GM12878 (cell line): Measurements from ENCODE around the gene IQSEC2. TPM values are rescaled to one million over a fixed set of nuclear protein-coding genes. Genes with fewer than 3 reads are reported as not detected.

Experiments used
- ATAC-seq: fragments of 200-7000 bp; cut with Tn5 transposase; 3 replicates; pipeline ENCODE4 v1.9.1; 2020; ENCODE audit warnings: mild to moderate bottlenecking, moderate library complexity
- BruUV-seq: library from RNA; stranded (reverse); fragments of 400-500 nt; replicated peaks from 2 replicates; lab custom pipeline; 2021; lab: Mats Ljungman, UMichigan
- CTCF ChIA-PET: fragments of 300-600 bp; sonication (Branson Sonifier 250); formaldehyde crosslinking; extraction: SDS; loops from one replicate; lab custom pipeline; 2021; ENCODE audit warnings: inconsistent platforms; lab: Yijun Ruan, JAX
- POLR2A ChIA-PET: fragments of 350-600 bp; formaldehyde crosslinking; extraction: SDS; loops from one replicate; lab custom pipeline; 2021; ENCODE audit warnings: inconsistent platforms; lab: Charles Lee
- RAD21 ChIA-PET: fragments of 300-600 bp; sonication (Branson Sonifier 250); formaldehyde crosslinking; loops from one replicate; lab custom pipeline; 2023; ENCODE audit warnings: antibody characterized with exemption; ENCODE audit not compliant: unreplicated experiment; lab: Charles Lee
- SMC1A ChIA-PET: fragments of 300-600 bp; sonication (Branson Sonifier 250); formaldehyde crosslinking; loops from one replicate; lab custom pipeline; 2023; ENCODE audit not compliant: unreplicated experiment, uncharacterized antibody; lab: Charles Lee
- DNase-seq: peaks from one replicate; pipeline ENCODE4 v3.0.0-alpha.2; 2011; ENCODE audit warnings: low read depth, low spot score
- FAIRE-seq: peaks from 3 replicates; lab custom pipeline; 2011; peaks lifted over from hg19 to GRCh38; lab: Jason Lieb, UNC
- H2AFZ ChIP-seq: 2 replicates; pipeline ENCODE4 v1.6.0; 2011; ENCODE audit warnings: low read depth, low read length, control low read depth; ENCODE audit not compliant: control insufficient read depth
- H3K27ac ChIP-seq: 2 replicates; pipeline ENCODE4 v1.5.1; 2011; ENCODE audit warnings: control low read depth; ENCODE audit not compliant: control insufficient read depth, insufficient read depth
- H3K27me3 ChIP-seq, 2 experiments: replicated peaks in 1 of 2; 2 replicates each; pipeline versions ENCODE4 v1.6.0 to v1.6.1; 2011; ENCODE audit warnings: low read length in 1 of 2; ENCODE audit not compliant: control insufficient read depth in 2 of 2, insufficient read depth in 2 of 2
- H3K36me3 ChIP-seq, 2 experiments: 2 replicates each; pipeline ENCODE4 v1.5.1; 2011; ENCODE audit warnings: low read length in 1 of 2; ENCODE audit not compliant: control insufficient read depth in 2 of 2, insufficient read depth in 2 of 2
- H3K4me1 ChIP-seq: 2 replicates; pipeline ENCODE4 v1.6.1; 2011; ENCODE audit warnings: mild to moderate bottlenecking, low read length, moderate library complexity, mixed read lengths; ENCODE audit not compliant: control insufficient read depth, insufficient read depth
- H3K4me2 ChIP-seq: 2 replicates; pipeline ENCODE4 v1.6.0; 2011; ENCODE audit warnings: control low read depth; ENCODE audit not compliant: control insufficient read depth, insufficient read depth
- H3K4me3 ChIP-seq: fragments of 200-600 bp; sonication (generic); 2 replicates; pipeline ENCODE4 v1.5.1; 2016
- H3K79me2 ChIP-seq: 2 replicates; pipeline ENCODE4 v1.6.0; 2011; ENCODE audit warnings: low read length; ENCODE audit not compliant: control insufficient read depth, insufficient read depth
- H3K9ac ChIP-seq: 2 replicates; pipeline ENCODE4 v1.8.0; 2011; ENCODE audit warnings: low read length, control low read depth, mixed read lengths; ENCODE audit not compliant: control insufficient read depth, insufficient read depth
- H3K9me3 ChIP-seq: replicated peaks from 3 replicates; pipeline ENCODE4 v1.5.1; 2011; ENCODE audit warnings: mild to moderate bottlenecking, low read length; ENCODE audit not compliant: control insufficient read depth, insufficient read depth
- H4K20me1 ChIP-seq: 2 replicates; pipeline ENCODE4 v1.6.0; 2011; ENCODE audit not compliant: control insufficient read depth, insufficient read depth
- EZH2 ChIP-seq: IDR thresholded peaks from 2 replicates; pipeline ENCODE4 v1.6.1; 2012; ENCODE audit warnings: low read depth, mild to moderate bottlenecking, control low read depth, inconsistent platforms, low read length, borderline replicate concordance; ENCODE audit not compliant: control insufficient read depth
- KAT2A ChIP-seq: conservative IDR thresholded peaks from 2 replicates; pipeline ENCODE4 v1.6.1; 2011; ENCODE audit warnings: low read depth, low read length; ENCODE audit not compliant: control insufficient read depth
- NFYA ChIP-seq: IDR thresholded peaks from 2 replicates; pipeline ENCODE4 v1.6.1; 2011; ENCODE audit warnings: low read depth, mild to moderate bottlenecking, low read length, improper control_type of control experiment, borderline replicate concordance
- POLR2A ChIP-seq: IDR thresholded peaks from 2 replicates; pipeline ENCODE4 v1.6.1; 2011; ENCODE audit warnings: low read depth, mild to moderate bottlenecking, low read length
- RELA ChIP-seq: fragments of 450-650 bp; IDR thresholded peaks from 2 replicates; pipeline ENCODE4 v1.8.0; 2014; ENCODE audit warnings: borderline replicate concordance; ENCODE audit not compliant: partially characterized antibody
- SMC3 ChIP-seq: IDR thresholded peaks from 2 replicates; pipeline ENCODE4 v1.6.1; 2011; ENCODE audit warnings: low read length, improper control_type of control experiment, borderline replicate concordance
- SPI1 ChIP-seq: IDR thresholded peaks from 2 replicates; pipeline ENCODE4 v1.6.1; 2011; ENCODE audit warnings: low read depth, mild to moderate bottlenecking, low read length, moderate library complexity, borderline replicate concordance; ENCODE audit not compliant: insufficient read depth
- TCF3 ChIP-seq: IDR thresholded peaks from 2 replicates; pipeline ENCODE4 v1.6.1; 2012; ENCODE audit warnings: low read depth, mild to moderate bottlenecking, low read length, borderline replicate concordance; ENCODE audit not compliant: insufficient read depth
- YBX1 ChIP-seq: fragments of 450-650 bp; IDR thresholded peaks from 2 replicates; pipeline ENCODE4 v1.6.1; 2016; ENCODE audit warnings: antibody characterized with exemption
- WGBS: methylation state at CpG from one replicate; pipeline ENCODE4 v1.1.6; 2016; ENCODE audit warnings: low lambda C conversion rate; ENCODE audit not compliant: insufficient replicate concordance, insufficient coverage; ENCODE audit errors: missing lambda C conversion rate; 5-methylcytosine and 5-hydroxymethylcytosine counted together
- in situ Hi-C: fragments of 300-500 bp; cut with MboI; formaldehyde crosslinking; loops from 9 replicates; pipeline ENCODE4 v1.14.3; 2018; ENCODE audit warnings: mixed read lengths
- intact Hi-C: fragments of 100-400 bp; cut with micrococcal nuclease; formaldehyde crosslinking; loops from one replicate; pipeline ENCODE4 v1.14.2; 2022; ENCODE audit not compliant: unreplicated experiment
- polyA plus RNA-seq, 11 experiments: library from polyadenylated mRNA; depleted of rRNA in 4 of 11; unstranded in 6 of 11; stranded (reverse) in 5 of 11; fragments of >200 nt; fragmentation: Nextera tagmentation in 4 of 11; fragmentation: Illumina TruSeq in 1 of 11; extraction: Ambion mirVana in 4 of 11; extraction: Trizol in 1 of 11; gene quantifications; 1 replicate in 1 of 11; 2 replicates in 10 of 11; pipeline versions ENCODE4 v1.2.1 to v1.2.3, GENCODE V29; 2011 to 2016; ENCODE audit warnings: inconsistent platforms in 2 of 11, missing spikeins in 2 of 11, low read depth in 1 of 11
- total RNA-seq, 4 experiments: library from RNA; depleted of rRNA in 3 of 4; stranded (reverse); fragments of >200 nt in 3 of 4; fragmentation: Illumina TruSeq in 1 of 4; extraction: Trizol in 1 of 4; gene quantifications; 2 replicates each; pipeline versions ENCODE4 v1.2.1 to v1.2.3, GENCODE V29; 2013 to 2021
- TF ChIP-seq, protein P1 (sequence below): IDR thresholded peaks from 2 replicates; pipeline ENCODE4 v1.6.1; 2011; ENCODE audit warnings: low read depth, low read length, improper control_type of control experiment, borderline replicate concordance
- TF ChIP-seq, protein P2 (sequence below): fragments of 450-650 bp; IDR thresholded peaks from 2 replicates; pipeline ENCODE4 v1.6.1; 2017; ENCODE audit warnings: antibody characterized with exemption, mild to moderate bottlenecking, moderate library complexity
- TF ChIP-seq, protein P3 (sequence below): IDR thresholded peaks from 2 replicates; pipeline ENCODE4 v1.6.1; 2012; ENCODE audit warnings: low read length, inconsistent platforms
- TF ChIP-seq, protein P4 (sequence below): fragments of 450-650 bp; IDR thresholded peaks from 2 replicates; pipeline ENCODE4 v1.6.1; 2018; ENCODE audit warnings: mild to moderate bottlenecking, low read depth, moderate library complexity; ENCODE audit not compliant: partially characterized antibody
- TF ChIP-seq, protein P5 (sequence below), 3 experiments: IDR thresholded peaks in 2 of 3; conservative IDR thresholded peaks in 1 of 3; 2 replicates each; pipeline ENCODE4 v1.5.1; 2011; ENCODE audit warnings: low read depth in 3 of 3, low read length in 3 of 3, mild to moderate bottlenecking in 3 of 3, control low read depth in 2 of 3, moderate library complexity in 2 of 3, inconsistent platforms in 1 of 3, mixed read lengths in 1 of 3; ENCODE audit not compliant: control insufficient read depth in 2 of 3, insufficient read depth in 1 of 3; ENCODE audit errors: extremely low read depth in 1 of 3

Gene IQSEC2
- total and polyA plus RNA-seq, 10 of the 15 experiments (the other 5 are each of a cell fraction or from before 2014, with no cell fraction given): 0.01 to 0.23 (median 0.04) TPM; not detected in 3

DNA sequence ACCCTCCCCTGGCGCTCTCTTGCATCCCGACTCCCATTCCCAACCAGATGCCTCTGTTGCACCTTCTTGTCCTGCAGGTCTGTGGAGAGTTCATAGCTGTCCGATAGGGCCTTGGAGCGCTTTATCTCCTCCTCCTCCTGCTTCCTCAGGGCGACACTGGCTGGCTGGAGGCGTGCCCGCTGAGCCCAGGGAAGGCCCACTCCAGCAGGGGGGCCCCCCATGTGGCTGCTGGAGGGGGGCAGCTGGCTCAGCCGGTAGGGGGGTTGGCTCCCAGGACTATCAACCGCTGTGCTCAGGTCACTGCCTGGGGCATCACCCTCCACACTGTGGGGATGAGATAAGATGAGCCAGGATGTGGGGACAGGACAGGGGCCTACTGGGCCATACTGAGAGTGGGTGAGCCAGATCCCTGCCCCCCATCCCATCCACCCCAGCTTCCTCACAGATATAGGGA is 25.6 kb downstream of the IQSEC2 start:
- H3K79me2 ChIP-seq: no peaks in the 10 kb centered on the region
- H3K27ac ChIP-seq: no peak overlapping the region
- H3K9ac ChIP-seq: no peak overlapping the region
- ChIA-PET CTCF (no interaction called here), SMC1A (no interaction called here), RAD21 (no interaction called here), POLR2A (no interaction called here)
- no peaks in the 10 kb centered on the region for H3K4me1 ChIP-seq
- no peak overlapping the region for H2AFZ ChIP-seq
- BruUV-seq: no TSS peak
- in situ Hi-C loops: no loop called here
- no peaks in the 10 kb centered on the region; a peak in 1 of 4 replicates for H3K27me3 ChIP-seq
- no peaks in the 10 kb centered on the region for H3K36me3 ChIP-seq
- H3K9me3 ChIP-seq: no peaks in the 10 kb centered on the region
- H3K4me3 ChIP-seq: no peak overlapping the region
- intact Hi-C loops: no loop called here
- H3K4me2 ChIP-seq: no peak overlapping the region
- no peaks in the 10 kb centered on the region for H4K20me1 ChIP-seq
- FAIRE-seq (no peak), DNase-seq (no peak), ATAC-seq (no peak)
- 46% methylated on average over 9 of the region's 9 CpGs for WGBS
- TF ChIP-seq KAT2A: no peak
- no peak for TF ChIP-seq NFYA
- TF ChIP-seq, protein P1, sequence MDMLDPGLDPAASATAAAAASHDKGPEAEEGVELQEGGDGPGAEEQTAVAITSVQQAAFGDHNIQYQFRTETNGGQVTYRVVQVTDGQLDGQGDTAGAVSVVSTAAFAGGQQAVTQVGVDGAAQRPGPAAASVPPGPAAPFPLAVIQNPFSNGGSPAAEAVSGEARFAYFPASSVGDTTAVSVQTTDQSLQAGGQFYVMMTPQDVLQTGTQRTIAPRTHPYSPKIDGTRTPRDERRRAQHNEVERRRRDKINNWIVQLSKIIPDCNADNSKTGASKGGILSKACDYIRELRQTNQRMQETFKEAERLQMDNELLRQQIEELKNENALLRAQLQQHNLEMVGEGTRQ: no peak
- TF ChIP-seq SMC3: no peak
- TF ChIP-seq, protein P2, sequence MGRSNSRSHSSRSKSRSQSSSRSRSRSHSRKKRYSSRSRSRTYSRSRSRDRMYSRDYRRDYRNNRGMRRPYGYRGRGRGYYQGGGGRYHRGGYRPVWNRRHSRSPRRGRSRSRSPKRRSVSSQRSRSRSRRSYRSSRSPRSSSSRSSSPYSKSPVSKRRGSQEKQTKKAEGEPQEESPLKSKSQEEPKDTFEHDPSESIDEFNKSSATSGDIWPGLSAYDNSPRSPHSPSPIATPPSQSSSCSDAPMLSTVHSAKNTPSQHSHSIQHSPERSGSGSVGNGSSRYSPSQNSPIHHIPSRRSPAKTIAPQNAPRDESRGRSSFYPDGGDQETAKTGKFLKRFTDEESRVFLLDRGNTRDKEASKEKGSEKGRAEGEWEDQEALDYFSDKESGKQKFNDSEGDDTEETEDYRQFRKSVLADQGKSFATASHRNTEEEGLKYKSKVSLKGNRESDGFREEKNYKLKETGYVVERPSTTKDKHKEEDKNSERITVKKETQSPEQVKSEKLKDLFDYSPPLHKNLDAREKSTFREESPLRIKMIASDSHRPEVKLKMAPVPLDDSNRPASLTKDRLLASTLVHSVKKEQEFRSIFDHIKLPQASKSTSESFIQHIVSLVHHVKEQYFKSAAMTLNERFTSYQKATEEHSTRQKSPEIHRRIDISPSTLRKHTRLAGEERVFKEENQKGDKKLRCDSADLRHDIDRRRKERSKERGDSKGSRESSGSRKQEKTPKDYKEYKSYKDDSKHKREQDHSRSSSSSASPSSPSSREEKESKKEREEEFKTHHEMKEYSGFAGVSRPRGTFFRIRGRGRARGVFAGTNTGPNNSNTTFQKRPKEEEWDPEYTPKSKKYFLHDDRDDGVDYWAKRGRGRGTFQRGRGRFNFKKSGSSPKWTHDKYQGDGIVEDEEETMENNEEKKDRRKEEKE: no peak
- TF ChIP-seq, protein P3, sequence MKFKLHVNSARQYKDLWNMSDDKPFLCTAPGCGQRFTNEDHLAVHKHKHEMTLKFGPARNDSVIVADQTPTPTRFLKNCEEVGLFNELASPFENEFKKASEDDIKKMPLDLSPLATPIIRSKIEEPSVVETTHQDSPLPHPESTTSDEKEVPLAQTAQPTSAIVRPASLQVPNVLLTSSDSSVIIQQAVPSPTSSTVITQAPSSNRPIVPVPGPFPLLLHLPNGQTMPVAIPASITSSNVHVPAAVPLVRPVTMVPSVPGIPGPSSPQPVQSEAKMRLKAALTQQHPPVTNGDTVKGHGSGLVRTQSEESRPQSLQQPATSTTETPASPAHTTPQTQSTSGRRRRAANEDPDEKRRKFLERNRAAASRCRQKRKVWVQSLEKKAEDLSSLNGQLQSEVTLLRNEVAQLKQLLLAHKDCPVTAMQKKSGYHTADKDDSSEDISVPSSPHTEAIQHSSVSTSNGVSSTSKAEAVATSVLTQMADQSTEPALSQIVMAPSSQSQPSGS: no peak
- no peak for TF ChIP-seq SPI1
- TF ChIP-seq, protein P4, sequence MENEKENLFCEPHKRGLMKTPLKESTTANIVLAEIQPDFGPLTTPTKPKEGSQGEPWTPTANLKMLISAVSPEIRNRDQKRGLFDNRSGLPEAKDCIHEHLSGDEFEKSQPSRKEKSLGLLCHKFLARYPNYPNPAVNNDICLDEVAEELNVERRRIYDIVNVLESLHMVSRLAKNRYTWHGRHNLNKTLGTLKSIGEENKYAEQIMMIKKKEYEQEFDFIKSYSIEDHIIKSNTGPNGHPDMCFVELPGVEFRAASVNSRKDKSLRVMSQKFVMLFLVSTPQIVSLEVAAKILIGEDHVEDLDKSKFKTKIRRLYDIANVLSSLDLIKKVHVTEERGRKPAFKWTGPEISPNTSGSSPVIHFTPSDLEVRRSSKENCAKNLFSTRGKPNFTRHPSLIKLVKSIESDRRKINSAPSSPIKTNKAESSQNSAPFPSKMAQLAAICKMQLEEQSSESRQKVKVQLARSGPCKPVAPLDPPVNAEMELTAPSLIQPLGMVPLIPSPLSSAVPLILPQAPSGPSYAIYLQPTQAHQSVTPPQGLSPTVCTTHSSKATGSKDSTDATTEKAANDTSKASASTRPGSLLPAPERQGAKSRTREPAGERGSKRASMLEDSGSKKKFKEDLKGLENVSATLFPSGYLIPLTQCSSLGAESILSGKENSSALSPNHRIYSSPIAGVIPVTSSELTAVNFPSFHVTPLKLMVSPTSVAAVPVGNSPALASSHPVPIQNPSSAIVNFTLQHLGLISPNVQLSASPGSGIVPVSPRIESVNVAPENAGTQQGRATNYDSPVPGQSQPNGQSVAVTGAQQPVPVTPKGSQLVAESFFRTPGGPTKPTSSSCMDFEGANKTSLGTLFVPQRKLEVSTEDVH: no peak
- TF ChIP-seq YBX1: no peak
- TF ChIP-seq RELA: no peak
- TF ChIP-seq EZH2: no peak
- TF ChIP-seq TCF3: no peak
- TF ChIP-seq, protein P5, sequence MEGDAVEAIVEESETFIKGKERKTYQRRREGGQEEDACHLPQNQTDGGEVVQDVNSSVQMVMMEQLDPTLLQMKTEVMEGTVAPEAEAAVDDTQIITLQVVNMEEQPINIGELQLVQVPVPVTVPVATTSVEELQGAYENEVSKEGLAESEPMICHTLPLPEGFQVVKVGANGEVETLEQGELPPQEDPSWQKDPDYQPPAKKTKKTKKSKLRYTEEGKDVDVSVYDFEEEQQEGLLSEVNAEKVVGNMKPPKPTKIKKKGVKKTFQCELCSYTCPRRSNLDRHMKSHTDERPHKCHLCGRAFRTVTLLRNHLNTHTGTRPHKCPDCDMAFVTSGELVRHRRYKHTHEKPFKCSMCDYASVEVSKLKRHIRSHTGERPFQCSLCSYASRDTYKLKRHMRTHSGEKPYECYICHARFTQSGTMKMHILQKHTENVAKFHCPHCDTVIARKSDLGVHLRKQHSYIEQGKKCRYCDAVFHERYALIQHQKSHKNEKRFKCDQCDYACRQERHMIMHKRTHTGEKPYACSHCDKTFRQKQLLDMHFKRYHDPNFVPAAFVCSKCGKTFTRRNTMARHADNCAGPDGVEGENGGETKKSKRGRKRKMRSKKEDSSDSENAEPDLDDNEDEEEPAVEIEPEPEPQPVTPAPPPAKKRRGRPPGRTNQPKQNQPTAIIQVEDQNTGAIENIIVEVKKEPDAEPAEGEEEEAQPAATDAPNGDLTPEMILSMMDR (IDR thresholded peaks at IDR 0.05 in 2 of 3, conservative IDR thresholded peaks at IDR 0.05 in 1 of 3; ENCODE audit: control insufficient read depth in 2 of 3, extremely low read depth in 1 of 3, insufficient read depth in 1 of 3, low read depth in 3 of 3, low read length in 3 of 3): no peak
- TF ChIP-seq POLR2A: no peak
